Thyroid gland (tissue), 4 donors: ENCODE measurements around the gene USP34.
"Not testable (repeated sequence)": the region's sequence is repeated elsewhere in the genome, so short reads cannot be mapped to it uniquely, and the experiment has no call there.

Experiments
- POLR2A ChIP-seq, 2 donors: fragments of 450-650 bp; IDR thresholded peaks; one replicate each; pipeline ENCODE4 v1.6.1; 2017; ENCODE audit warnings: antibody characterized with exemption in 2 of 2, mild to moderate bottlenecking in 2 of 2, moderate library complexity in 1 of 2
- TF ChIP-seq, protein P1 (sequence below), 6 experiments: fragments of 200-600 bp in 3 of 6; fragments of 450-650 bp in 3 of 6; sonication (generic) in 3 of 6; IDR thresholded peaks; one replicate each; pipeline ENCODE4 v1.5.1; 2016 to 2019; ENCODE audit warnings: antibody characterized with exemption in 6 of 6, mild to moderate bottlenecking in 2 of 6, inconsistent platforms in 1 of 6, moderate library complexity in 1 of 6

DNA sequence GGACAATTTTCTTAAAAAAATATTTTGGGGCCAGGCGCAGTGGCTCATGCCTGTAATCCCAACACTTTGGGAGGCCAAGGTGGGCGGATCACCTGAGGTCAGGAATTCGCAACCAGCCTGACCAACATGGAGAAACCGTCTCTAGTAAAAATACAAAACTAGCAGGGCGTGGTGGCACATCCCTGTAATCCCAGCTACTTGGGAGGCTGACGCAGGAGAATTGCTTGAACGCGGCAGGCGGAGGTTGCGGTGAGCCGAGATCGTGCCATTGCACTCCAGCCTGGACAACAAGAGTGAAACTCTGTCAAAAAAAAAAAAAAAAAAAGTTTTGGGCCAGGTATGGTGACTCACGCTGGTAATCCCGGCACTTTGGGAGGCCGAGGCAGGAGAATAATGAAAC, 276.2 kb downstream of the USP34 start:
- not testable (repeated sequence) for TF ChIP-seq POLR2A (IDR thresholded peaks at IDR 0.05)
- TF ChIP-seq, protein P1, sequence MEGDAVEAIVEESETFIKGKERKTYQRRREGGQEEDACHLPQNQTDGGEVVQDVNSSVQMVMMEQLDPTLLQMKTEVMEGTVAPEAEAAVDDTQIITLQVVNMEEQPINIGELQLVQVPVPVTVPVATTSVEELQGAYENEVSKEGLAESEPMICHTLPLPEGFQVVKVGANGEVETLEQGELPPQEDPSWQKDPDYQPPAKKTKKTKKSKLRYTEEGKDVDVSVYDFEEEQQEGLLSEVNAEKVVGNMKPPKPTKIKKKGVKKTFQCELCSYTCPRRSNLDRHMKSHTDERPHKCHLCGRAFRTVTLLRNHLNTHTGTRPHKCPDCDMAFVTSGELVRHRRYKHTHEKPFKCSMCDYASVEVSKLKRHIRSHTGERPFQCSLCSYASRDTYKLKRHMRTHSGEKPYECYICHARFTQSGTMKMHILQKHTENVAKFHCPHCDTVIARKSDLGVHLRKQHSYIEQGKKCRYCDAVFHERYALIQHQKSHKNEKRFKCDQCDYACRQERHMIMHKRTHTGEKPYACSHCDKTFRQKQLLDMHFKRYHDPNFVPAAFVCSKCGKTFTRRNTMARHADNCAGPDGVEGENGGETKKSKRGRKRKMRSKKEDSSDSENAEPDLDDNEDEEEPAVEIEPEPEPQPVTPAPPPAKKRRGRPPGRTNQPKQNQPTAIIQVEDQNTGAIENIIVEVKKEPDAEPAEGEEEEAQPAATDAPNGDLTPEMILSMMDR (IDR thresholded peaks at IDR 0.05) = not testable (repeated sequence)
